Renal pelvis (tissue), 4 donors: Measurements from ENCODE around the gene TMEM132A. TPM values are rescaled to one million over a fixed set of nuclear protein-coding genes. Genes with fewer than 3 reads are reported as not detected.

ENCODE experiments used
- DNase-seq: peaks from one replicate; pipeline ENCODE4 v3.0.0-alpha.2; 2013
- polyA plus RNA-seq, 3 donors: library from polyadenylated mRNA; unstranded; fragments of 120-200 nt; gene quantifications; one replicate each; pipeline ENCODE4 v1.2.1, GENCODE V29; 2013; ENCODE audit not compliant: insufficient read length in 3 of 3

Gene TMEM132A
- polyA plus RNA-seq, 3 donors: 70.4 to 97.9 (median 94.0) TPM

- no peak for DNase-seq
Measured at GRCh38 chr11:60919320-60919719, 4.9 kb upstream of the TMEM132A start.

GRCh38 chr11:60919956-60920355 is 4.3 kb upstream of the TMEM132A start:
- no peak for DNase-seq

- no peak for DNase-seq
Measured at GRCh38 chr11:60921259-60921658, 3.0 kb upstream of the TMEM132A start.

GRCh38 chr11:60921777-60922335 is 2.4 kb upstream of the TMEM132A start:
- DNase-seq: no peak

GRCh38 chr11:60922906-60923305 is 1.4 kb upstream of the TMEM132A start:
- no peak for DNase-seq

GRCh38 chr11:60923326-60923725 is 934 bp upstream of the TMEM132A start:
- no peak for DNase-seq

- DNase-seq: no peak
Measured at GRCh38 chr11:60923800-60924109, 505 bp upstream of the TMEM132A start.

- no peak for DNase-seq
Measured at GRCh38 chr11:60924906-60925853, 920 bp downstream of the TMEM132A start.

- no peak for DNase-seq
Measured at GRCh38 chr11:60925868-60926267, 1.6 kb downstream of the TMEM132A start.

GRCh38 chr11:60926500-60926899 is 2.2 kb downstream of the TMEM132A start:
- DNase-seq: no peak

- no peak for DNase-seq
Measured at GRCh38 chr11:60927061-60927592, 2.9 kb downstream of the TMEM132A start.

- DNase-seq: no peak
Measured at GRCh38 chr11:60927600-60927999, 3.3 kb downstream of the TMEM132A start.

- DNase-seq: no peak
Measured at GRCh38 chr11:60928563-60929001, 4.3 kb downstream of the TMEM132A start.

- DNase-seq: no peak
Measured at GRCh38 chr11:60929764-60930163, 5.5 kb downstream of the TMEM132A start.

- DNase-seq: no peak
Measured at GRCh38 chr11:60930394-60930793, 6.1 kb downstream of the TMEM132A start.

- no peak for DNase-seq
Measured at GRCh38 chr11:60931917-60932316, 7.7 kb downstream of the TMEM132A start.

- DNase-seq: no peak
Measured at GRCh38 chr11:60932605-60933356, 8.5 kb downstream of the TMEM132A start.

- no peak for DNase-seq
Measured at GRCh38 chr11:60933416-60934123, 9.3 kb downstream of the TMEM132A start.

- DNase-seq: no peak
Measured at GRCh38 chr11:60934124-60934789, 10.0 kb downstream of the TMEM132A start.

GRCh38 chr11:60934790-60935605 is 10.7 kb downstream of the TMEM132A start:
- DNase-seq: no peak
